HG02973 (cell line): Measurements from ENCODE around the gene AMOTL2.

Source experiments
- ATAC-seq: cut with Tn5 transposase; IDR thresholded peaks from one replicate; pipeline ENCODE4 v1.9.1; 2021; ENCODE audit warnings: moderate library complexity; ENCODE audit not compliant: unreplicated experiment

The AMOTL2 gene

DNA sequence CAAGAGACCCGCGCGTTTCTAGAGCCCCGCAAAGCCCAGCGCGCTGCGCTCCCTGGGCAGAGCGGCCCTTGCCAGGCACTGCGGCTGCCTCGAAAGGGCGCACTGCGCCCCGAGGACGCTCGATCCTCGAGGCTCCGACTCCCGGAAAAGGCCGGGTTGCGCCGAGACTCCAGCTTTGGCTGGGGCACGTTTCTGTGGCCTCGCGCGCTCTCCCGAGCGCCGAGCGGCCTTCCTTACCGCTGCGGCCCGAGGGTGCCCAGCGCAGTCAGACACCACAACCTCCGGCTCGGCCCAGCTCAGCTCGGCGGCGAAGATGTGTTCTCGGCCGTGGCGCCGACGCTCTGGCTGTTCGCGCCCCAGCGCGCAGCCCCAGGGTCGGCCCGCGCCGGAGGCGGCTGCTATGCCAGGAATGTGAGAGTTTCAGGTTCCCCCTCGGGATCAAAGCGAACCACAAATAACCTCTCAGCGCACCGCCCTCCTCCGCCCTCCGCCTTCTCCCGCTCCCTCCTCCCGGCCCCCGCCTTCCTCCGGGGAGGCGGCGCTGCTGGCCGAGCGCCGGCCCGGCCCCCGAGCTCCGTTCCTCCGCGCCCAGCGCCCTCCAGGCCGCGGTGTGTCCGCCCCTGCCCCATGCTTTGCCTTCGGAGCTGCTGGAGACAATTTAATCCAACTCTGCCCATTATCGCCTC is at the start of gene AMOTL2:
Gene AMOTL2, minus strand, starts transcription at position 343 of the 686 bp plus-strand sequence. CDS start 3,014 bp downstream, outside the sequence.
- ATAC-seq: no peak

- no peak for ATAC-seq
These were observed 48.9 kb upstream of the AMOTL2 start for GRCh38 chr3:134423153-134423552.

DNA sequence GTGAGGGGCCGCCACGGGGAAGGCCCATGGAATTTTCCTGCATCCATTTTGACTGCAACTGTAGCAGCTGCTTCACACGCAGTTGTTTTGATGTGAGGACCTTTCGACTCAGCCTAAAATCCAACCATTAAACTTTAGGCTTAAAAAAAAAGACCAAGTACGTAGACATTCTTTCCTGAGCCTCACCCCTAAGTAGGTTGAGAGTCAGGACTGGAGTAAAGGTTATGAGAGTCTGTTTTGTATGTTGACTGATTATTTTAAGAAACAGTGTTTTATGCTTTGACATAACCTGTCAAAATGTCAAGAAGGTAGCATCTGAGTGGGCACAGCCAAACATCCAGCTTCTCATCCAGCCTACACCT is 45.7 kb upstream of the AMOTL2 start:
- ATAC-seq: no peak

- no peak for ATAC-seq
These were observed 45.1 kb upstream of the AMOTL2 start for GRCh38 chr3:134419214-134419959.

GRCh38 chr3:134409041-134409440 is 34.8 kb upstream of the AMOTL2 start:
- no peak for ATAC-seq

GRCh38 chr3:134407239-134407625 is 33.0 kb upstream of the AMOTL2 start:
- ATAC-seq: no peak

DNA sequence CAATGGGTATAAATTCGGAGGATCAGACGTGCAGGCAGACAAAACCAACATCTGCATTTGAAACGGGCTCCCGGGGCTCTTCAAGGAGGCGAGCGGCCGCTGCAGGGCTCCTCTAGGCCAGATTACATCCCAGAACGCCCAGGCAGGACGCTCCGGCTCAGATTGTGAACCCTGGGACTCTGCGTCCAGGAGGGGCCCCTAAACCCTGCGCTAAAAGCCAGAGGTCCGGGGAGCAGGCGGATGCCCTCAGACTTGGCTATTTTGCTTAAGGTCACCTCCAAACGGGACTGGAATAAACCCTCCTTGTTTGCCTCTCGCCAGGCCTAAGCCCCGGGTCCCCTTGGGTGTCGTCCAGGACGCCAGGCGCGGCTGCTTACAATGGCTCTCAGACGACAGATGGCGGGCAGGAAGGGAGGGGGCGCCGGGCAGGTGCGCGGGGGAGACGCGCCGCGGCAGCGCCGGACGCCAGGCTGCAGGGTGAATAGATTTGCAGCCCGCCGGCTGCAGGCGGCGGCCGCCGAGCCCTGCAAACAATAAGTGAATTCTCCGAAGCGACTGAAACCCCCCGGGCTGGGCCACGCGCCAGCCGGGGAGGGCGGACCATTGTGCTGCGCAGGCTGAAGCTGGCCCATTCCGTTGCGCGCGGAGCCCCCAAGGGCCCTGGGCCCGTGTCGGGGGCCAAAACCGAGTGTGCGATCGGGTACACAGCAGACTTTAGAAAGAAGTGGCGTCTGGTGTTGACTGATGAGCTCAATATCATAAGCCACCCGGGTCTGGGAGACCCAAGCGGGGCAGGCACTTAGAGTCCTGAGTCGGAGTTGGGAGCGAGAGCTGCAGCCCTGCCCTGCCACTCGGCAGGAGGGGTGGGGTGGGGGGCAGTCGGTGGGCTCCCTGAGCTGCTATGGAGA is 32.3 kb upstream of the AMOTL2 start:
- ATAC-seq: no peak

DNA sequence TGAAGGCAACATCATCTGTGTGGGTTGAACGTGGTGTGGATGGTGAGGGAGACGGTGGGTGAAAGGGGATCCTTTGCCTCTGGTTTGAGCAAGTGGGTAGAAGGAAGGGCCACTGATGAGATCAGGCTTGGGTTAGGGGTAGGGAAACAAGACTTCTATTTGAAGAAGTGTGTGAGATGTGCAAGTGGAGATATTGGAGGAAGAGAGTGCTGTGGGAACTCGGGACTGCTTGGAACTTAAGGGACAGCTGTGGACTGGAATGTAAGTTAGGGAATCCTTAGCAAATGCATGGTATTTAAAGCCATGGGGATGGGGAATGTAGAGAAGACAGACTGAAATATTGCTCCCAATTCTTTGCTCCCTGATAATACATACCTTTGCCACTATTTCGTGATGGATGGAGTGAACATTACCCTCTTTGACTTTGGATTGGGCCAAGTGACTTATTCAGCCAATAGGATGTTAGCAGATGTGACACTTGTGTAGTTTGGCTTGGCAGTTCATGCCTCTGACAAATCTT is 30.2 kb upstream of the AMOTL2 start:
- no peak for ATAC-seq

- no peak for ATAC-seq
These were observed 23.5 kb upstream of the AMOTL2 start for GRCh38 chr3:134397755-134398154.

DNA sequence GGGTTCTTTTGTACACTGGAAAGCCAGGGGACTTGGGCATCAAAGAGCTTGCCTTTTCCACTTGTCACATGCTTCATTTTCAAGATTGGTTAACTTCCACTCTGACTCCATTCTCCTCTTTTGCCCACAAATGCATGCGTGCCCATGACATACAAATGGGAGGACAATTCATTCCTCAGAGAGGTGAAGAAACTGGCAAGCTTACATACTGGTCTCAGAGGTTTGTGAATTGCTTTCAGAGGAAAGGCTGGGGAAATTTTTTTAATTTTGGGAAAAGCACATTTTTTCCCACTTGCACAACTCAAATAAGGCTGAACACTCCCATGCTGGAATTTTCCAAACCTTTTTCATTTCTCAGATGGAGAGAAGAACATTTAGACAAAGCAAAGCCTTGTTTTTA is 20.9 kb upstream of the AMOTL2 start:
- ATAC-seq: no peak

DNA sequence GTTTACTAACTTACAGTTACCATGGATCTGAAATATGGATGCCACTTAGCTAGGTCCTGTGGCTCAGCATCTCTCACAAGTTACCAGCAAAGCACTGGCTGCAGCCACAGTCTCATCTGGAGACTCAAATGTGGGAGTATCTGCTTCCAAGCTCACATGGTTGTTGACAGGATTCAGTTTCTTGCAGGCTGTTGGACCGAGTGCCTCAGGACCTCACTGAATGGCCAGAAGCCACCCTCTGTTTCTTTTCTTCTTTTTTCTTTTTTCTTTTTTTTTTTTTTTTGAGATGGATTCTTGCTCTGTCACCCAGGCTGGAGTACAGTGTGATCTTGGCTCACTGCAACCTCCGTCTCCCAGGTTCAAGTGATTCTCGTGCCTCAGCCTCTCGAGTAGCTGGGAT is 20.1 kb upstream of the AMOTL2 start:
- no peak for ATAC-seq

GRCh38 chr3:134393074-134393473 is 18.8 kb upstream of the AMOTL2 start:
- ATAC-seq: no peak

GRCh38 chr3:134392336-134392983 is 18.2 kb upstream of the AMOTL2 start:
- ATAC-seq: no peak

GRCh38 chr3:134389865-134390264 is 15.6 kb upstream of the AMOTL2 start:
- no peak for ATAC-seq

- ATAC-seq: no peak
These were observed 14.7 kb upstream of the AMOTL2 start for GRCh38 chr3:134388788-134389485.

GRCh38 chr3:134388292-134388691 is 14.0 kb upstream of the AMOTL2 start:
- ATAC-seq: no peak

DNA sequence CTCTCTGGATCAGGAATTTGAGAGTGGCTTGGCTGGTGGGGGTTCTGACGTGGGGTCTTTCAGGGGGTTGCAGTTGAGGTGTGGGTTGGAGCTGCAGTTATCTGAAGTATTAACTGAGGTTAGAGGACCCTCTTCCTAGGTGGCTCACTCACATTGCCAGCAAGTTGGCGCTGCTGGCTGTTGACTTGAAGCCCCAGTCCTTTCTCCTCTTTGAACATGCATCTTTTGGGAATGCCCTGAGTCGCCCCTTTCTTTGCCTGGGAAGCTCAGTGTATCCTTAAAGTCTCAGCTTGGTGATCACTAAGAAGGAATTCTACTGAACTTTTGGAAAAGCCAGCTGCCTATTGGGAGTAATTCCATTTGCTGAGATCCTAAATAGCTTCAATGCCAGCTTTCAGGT is 13.0 kb upstream of the AMOTL2 start:
- no peak for ATAC-seq

DNA sequence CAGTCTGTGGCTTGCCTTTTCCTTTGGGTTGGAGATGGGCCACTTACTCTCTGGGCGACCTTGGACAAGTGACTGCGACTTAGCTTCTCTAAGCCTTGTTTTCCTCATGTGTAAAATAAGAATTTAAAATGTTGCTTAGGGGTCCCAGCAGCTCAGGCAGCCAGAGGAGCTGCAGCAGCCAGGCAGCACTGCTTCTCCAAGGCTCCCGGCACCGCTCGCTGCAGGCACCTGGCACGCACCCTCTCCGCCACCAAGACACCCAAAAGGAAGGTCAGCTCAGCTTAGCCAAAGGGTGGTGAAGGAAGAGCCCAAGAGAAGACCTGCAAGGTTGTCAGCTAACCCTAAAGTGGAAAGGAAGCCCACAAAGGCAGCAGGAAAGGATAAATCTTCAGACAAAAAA is 10.7 kb upstream of the AMOTL2 start:
- ATAC-seq: no peak

GRCh38 chr3:134381831-134382442 is 7.7 kb upstream of the AMOTL2 start:
- no peak for ATAC-seq

- no peak for ATAC-seq
These were observed 6.8 kb upstream of the AMOTL2 start for GRCh38 chr3:134381076-134381475.
